Calu3 (cell line): ENCODE measurements around the gene GTSE1. TPM values are rescaled to one million over a fixed set of nuclear protein-coding genes. Genes with fewer than 3 reads are reported as not detected.

Experiments used
- BruUV-seq: library from RNA; stranded (reverse); fragments of 400-500 nt; replicated peaks from 2 replicates; lab custom pipeline; 2021; lab: Mats Ljungman, UMichigan
- CTCF ChIA-PET: fragments of 300-600 bp; sonication (Branson Sonifier 250); formaldehyde crosslinking; loops from one replicate; lab custom pipeline; 2022; ENCODE audit warnings: antibody characterized with exemption; lab: Charles Lee
- DNase-seq: peaks from one replicate; pipeline ENCODE4 v3.0.0; 2022
- H3K27ac Mint-ChIP-seq: one replicate; pipeline ENCODE4 v1.8.0; 2022; ENCODE audit warnings: mixed read lengths; ENCODE audit not compliant: unreplicated experiment
- H3K27me3 Mint-ChIP-seq: one replicate; pipeline ENCODE4 v1.8.0; 2022; ENCODE audit warnings: mixed read lengths; ENCODE audit not compliant: unreplicated experiment
- H3K36me3 Mint-ChIP-seq: one replicate; pipeline ENCODE4 v1.8.0; 2022; ENCODE audit warnings: mild to moderate bottlenecking, moderate library complexity, mixed read lengths; ENCODE audit not compliant: insufficient read depth, unreplicated experiment
- H3K4me1 Mint-ChIP-seq: one replicate; pipeline ENCODE4 v1.8.0; 2022; ENCODE audit warnings: mild to moderate bottlenecking, low read depth, mixed read lengths; ENCODE audit not compliant: unreplicated experiment
- H3K4me3 Mint-ChIP-seq: one replicate; pipeline ENCODE4 v1.8.0; 2022; ENCODE audit warnings: mild to moderate bottlenecking, low read depth, moderate library complexity, mixed read lengths; ENCODE audit not compliant: unreplicated experiment
- H3K9me3 Mint-ChIP-seq: one replicate; pipeline ENCODE4 v1.8.0; 2022; ENCODE audit warnings: low read depth, mixed read lengths; ENCODE audit not compliant: unreplicated experiment
- intact Hi-C: fragments of 100-400 bp; cut with micrococcal nuclease; formaldehyde crosslinking; loops from one replicate; pipeline ENCODE4 v1.10.0; 2022; ENCODE audit not compliant: unreplicated experiment
- total RNA-seq: library from RNA; stranded (reverse); gene quantifications from 2 replicates; pipeline ENCODE4 v1.2.3, GENCODE V29; 2022
- TF ChIP-seq, protein P1 (sequence below): fragments of 200-600 bp; IDR thresholded peaks from one replicate; pipeline ENCODE4 v1.8.0; 2022; ENCODE audit warnings: antibody characterized with exemption; ENCODE audit not compliant: unreplicated experiment

GTSE1 gene
- total RNA-seq, 1 experiment from 2014 or later: 53.5 TPM

DNA sequence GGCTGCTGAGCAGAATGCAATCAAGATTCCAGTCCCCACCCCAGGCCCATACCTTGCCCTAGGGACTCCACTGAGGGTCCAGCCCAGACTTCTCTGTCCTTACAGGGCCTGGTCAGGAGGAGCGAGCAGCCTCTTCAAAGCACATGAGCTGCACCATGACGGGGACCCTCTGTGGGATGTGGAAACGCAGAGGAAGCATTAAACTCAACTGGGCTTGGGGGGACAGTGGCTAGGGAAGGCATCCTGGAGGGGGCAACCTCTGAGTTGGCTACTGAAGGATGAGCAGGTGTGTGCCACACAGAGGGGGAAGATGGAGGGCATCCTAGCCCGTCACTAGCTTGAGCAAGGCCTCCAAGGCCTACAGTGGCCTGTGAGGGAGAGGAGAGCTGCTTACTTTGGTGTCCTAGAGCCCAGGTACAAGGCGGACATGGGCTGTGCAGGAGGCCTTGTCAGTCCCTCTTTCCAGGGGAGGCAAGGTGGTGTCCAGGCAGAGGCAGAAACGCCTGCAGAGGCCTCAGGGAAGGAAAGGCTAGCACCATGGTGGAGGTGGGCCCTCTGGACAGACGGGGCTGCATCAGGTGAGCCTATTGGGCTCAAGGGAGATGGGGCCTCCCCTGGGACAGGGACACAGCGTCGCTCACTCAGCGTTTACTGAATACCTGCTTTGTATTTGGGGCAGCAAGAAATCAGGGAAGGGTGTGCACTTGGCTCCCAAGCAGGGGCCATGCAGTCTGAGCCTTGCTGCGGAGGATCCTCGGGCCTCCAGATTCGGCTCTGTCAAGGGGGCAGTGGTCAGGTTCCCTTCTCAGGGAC is 14.6 kb upstream of the GTSE1 start:
- no TSS peak for BruUV-seq
- Mint-ChIP-seq H3K27me3 (no peaks in the 10 kb centered on the region), H3K9me3 (no peaks in the 10 kb centered on the region), H3K4me3 (no peak overlapping the region), H3K27ac (no peak overlapping the region), H3K36me3 (peaks cover 53% of the 10 kb centered on the region), H3K4me1 (no peaks in the 10 kb centered on the region)
- intact Hi-C loops: no loop called here
- CTCF ChIA-PET: no interaction called here
- TF ChIP-seq, protein P1, sequence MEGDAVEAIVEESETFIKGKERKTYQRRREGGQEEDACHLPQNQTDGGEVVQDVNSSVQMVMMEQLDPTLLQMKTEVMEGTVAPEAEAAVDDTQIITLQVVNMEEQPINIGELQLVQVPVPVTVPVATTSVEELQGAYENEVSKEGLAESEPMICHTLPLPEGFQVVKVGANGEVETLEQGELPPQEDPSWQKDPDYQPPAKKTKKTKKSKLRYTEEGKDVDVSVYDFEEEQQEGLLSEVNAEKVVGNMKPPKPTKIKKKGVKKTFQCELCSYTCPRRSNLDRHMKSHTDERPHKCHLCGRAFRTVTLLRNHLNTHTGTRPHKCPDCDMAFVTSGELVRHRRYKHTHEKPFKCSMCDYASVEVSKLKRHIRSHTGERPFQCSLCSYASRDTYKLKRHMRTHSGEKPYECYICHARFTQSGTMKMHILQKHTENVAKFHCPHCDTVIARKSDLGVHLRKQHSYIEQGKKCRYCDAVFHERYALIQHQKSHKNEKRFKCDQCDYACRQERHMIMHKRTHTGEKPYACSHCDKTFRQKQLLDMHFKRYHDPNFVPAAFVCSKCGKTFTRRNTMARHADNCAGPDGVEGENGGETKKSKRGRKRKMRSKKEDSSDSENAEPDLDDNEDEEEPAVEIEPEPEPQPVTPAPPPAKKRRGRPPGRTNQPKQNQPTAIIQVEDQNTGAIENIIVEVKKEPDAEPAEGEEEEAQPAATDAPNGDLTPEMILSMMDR: no peak
- no peak for DNase-seq

DNA sequence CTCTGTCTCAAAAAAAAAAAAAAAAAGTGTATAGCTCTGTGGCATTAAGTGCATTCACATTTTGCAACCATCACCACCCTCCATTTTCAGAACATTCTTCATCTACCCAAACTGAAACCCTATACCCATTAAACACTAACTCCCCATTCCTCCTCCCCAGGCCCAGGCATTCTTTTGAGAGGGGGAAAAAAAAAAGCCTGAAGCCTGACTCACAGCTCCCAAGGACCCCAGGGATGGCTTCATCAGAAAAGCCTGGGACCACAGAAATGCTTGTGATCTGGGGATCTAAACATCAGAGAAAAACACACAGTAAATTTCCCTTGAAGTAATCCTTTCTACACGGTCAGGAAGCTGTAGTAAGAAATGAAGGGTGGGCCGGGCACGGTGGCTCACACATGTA is 10.7 kb upstream of the GTSE1 start:
- H3K9me3 Mint-ChIP-seq: no peaks in the 10 kb centered on the region
- no peak overlapping the region for H3K27ac Mint-ChIP-seq
- TF ChIP-seq, protein P1: no peak
- no peaks in the 10 kb centered on the region for H3K4me1 Mint-ChIP-seq
- DNase-seq: no peak
- H3K27me3 Mint-ChIP-seq: no peaks in the 10 kb centered on the region
- intact Hi-C loops: no loop called here
- H3K36me3 Mint-ChIP-seq: peaks cover 62% of the 10 kb centered on the region
- no peak overlapping the region for H3K4me3 Mint-ChIP-seq
- BruUV-seq: no TSS peak
- CTCF ChIA-PET: no interaction called here

DNA sequence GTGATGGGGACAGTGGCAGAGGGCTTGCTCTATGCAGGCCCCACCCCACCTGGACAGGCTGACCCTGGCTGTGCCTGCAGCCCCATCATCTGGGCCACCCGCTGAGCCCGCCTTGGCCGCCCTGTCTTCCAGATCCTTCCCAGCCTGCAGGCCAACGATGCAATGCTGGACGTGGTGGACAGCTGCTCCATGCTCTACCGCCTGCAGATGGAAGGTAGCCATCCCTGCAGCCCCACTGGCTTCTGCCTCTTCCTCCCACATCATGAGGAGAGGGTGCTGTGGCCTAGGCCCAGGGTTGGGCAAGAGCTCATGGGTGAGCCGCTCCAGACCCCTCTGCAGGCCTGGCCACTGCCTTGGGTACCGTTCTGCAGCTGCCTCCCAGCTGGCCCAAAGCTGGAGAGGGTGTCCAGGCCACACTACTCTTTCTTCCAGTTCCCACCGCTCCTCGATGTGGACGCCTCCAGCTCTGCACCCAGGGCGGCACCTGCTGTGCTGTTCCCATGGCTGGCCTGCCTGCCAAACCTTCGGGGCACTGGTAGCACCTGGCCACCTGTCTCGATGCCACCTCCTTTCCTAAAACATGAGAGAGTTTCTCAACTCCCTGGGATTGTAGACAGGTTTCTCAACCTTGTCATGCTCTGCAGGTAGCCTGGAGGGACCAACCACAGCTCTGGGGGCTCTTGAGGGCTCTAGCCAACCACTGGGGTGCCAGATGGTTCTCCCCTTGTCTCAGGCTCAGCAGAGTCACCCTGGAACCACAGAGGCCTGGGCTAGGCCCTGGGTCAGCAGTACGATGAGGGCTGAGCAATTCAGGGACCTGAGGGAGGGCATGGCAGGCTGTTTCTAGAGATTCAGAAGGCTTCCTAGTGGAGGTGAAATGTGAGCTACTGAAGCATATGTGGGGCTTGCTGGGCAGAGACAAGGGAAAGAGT is 9.5 kb upstream of the GTSE1 start:
- TF ChIP-seq, protein P1: no peak
- no peak for DNase-seq
- CTCF ChIA-PET: no interaction called here
- no peaks in the 10 kb centered on the region for H3K4me1 Mint-ChIP-seq
- BruUV-seq: no TSS peak
- H3K27ac Mint-ChIP-seq: peak overlapping the region; percentile 27
- intact Hi-C loops: no loop called here
- no peak overlapping the region for H3K4me3 Mint-ChIP-seq
- peaks cover 2% of the 10 kb centered on the region for H3K9me3 Mint-ChIP-seq
- no peaks in the 10 kb centered on the region for H3K27me3 Mint-ChIP-seq
- peaks cover 61% of the 10 kb centered on the region for H3K36me3 Mint-ChIP-seq

DNA sequence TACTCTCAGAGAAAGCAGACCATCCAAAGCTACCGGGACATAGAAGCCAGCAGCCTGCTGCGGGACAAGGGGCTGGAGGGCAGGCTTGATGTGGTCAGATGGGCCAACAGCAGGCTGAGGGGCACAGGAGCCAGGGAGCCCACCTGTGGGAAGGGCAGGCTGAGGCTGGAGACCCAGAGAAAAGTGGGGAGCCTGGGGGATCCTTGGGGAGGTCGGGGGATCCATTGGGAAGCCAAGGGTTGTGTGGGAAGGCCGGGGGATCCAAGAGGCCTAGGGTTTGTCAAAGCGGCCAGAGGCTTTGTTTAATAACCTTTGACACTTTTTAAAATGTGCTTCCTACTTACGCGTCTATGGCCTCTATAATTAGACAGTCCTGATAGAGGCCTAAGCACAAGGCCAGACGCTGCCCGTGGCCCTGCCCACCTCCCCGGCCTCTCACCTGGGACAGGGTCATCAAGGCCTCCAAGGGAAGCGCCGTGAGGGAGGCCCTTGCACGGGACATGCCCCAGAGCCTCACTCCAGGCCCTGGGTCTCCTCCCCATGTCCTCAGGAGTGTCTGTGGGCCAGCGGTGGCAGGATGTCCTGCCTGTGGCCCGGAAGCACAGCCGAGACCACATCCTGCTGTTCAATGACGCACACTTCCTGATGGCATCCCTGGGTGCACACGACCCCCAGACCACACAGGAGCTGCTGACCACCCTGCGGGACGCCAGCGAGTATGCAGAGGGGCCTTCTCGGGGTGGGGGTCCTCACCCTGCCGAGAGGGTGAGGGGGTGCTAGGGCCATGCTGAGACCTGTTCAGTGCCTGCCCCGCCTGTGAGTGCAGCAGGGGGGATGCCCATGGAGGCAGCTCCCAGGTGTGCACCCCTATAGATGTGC is 8.6 kb upstream of the GTSE1 start:
- TF ChIP-seq, protein P1: no peak
- H3K27ac Mint-ChIP-seq: peak overlapping the region; percentile 27
- DNase-seq: no peak
- intact Hi-C loops: no loop called here
- no peak overlapping the region for H3K4me3 Mint-ChIP-seq
- CTCF ChIA-PET: no interaction called here
- no peaks in the 10 kb centered on the region for H3K27me3 Mint-ChIP-seq
- H3K4me1 Mint-ChIP-seq: no peaks in the 10 kb centered on the region
- H3K36me3 Mint-ChIP-seq: peaks cover 64% of the 10 kb centered on the region
- peaks cover 3% of the 10 kb centered on the region for H3K9me3 Mint-ChIP-seq
- no TSS peak for BruUV-seq
